GM19035 (cell line): Measurements from ENCODE around the gene DMKN.
A peak's percentile ranks its signal among the peaks of the same experiment; 100 is the strongest.
"Not testable (repeated sequence)": the region's sequence is repeated elsewhere in the genome, so short reads cannot be mapped to it uniquely, and the experiment has no call there.

Experiments used
- ATAC-seq: cut with Tn5 transposase; IDR thresholded peaks from one replicate; pipeline ENCODE4 v1.9.1; 2021; ENCODE audit not compliant: unreplicated experiment

Gene DMKN

DNA sequence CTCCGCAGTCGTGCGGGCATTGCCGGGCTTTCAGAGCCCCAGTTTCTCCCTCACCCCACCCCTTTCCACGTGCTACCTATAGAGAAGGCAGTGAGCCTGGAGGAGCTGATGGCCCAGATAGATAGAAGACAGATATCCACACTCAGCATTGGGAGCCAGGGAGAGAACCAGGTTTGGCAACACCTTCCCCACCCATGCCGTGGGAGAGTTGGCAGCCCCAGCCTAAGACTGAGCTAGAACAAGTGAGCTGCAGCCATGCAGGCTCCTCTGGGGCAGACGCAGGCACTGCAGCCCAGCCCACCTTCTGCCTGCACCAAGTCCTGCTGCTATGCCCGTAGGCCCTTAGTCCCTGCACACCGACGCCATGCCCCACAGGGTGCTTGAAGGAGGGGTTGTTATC is 12.8 kb downstream of the DMKN start:
- ATAC-seq: no peak

- ATAC-seq: no peak
Measured at GRCh38 chr19:35498984-35499527, 14.4 kb downstream of the DMKN start.

DNA sequence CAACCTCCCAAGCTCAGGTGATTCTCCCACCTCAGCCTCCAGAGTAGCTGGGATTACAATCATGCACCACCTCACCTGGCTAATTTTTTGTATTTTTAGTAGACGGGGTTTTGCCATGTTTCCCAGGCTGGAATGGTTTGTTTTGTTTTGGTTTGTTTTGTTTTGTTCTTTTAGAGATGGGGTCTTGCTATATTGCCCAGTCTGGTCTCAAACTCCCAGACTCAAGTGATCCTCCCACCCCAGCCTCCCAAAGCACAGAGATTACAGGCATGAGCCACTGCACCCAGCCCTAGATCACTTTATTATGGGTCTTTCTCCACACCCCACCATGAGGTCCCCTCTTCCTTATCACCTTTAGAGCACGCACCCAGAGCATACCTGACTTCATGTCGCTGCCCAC is 15.2 kb downstream of the DMKN start:
- no peak for ATAC-seq

GRCh38 chr19:35497406-35497805 is 16.0 kb downstream of the DMKN start:
- no peak for ATAC-seq

DNA sequence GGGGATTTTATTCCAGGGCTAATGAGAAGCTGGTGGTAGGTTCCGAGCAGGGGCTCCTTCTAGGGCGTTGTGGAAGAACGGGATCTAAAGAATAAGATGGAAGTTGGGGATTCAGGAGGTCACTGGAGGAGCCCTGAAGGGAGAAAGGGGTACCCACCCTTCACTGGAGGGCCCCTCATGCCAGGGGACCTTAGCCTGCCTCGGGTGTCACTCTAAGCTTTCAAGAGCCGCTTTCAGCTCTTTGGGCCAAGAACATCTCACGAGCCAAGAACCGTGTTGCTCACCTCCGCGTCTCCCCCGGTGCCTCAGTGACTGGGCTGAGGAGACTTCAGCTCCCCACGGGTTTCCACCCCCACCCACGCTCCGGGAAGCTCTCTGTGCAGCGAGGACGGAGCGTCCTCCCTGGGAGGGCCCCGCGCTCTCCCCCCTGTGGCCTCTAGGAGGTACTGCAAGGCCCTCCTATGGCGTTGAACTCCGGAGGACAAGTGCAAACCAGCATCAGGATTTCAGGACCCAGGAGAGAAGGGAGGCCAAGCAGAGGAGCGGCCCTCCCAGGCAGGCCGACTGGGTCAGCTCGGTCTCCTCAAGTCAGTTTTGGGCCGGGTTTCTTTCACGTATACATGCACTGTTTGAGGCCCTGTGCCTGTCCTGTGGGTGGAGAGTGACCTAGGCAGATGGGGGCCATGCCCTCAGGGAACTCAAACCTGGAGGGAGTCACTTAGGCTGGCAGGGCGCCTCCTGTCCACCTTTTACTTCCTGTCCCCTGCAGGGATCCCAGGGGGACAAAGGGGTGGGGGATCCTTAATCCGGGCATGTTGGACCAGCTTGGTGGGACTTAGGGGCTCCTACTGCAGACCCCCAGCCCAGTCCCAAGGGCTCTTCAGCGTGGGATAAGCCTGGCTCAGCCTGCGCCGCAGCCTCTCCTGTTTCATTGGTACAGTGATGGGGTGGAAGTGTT is 18.1 kb downstream of the DMKN start:
- no peak for ATAC-seq

DNA sequence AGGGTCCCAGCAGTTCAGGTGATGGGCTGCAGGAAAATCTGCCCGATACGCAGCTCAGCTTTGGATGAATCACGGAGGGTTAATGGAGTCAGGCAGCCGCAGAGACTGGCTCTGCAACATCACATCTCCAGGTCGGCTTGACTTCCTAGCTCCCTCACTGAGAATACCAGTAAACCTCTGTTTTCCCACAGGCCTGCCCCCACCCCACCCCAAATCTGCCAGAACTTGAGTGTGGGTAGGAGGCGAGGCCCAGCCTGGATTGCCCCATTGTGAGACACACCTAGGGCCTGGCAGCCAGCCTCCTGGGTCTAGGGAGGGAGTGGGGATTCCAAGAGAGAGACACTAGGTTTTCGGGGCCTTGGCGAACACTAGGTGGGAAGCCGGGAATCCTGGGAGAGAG is 19.5 kb downstream of the DMKN start:
- no peak for ATAC-seq

DNA sequence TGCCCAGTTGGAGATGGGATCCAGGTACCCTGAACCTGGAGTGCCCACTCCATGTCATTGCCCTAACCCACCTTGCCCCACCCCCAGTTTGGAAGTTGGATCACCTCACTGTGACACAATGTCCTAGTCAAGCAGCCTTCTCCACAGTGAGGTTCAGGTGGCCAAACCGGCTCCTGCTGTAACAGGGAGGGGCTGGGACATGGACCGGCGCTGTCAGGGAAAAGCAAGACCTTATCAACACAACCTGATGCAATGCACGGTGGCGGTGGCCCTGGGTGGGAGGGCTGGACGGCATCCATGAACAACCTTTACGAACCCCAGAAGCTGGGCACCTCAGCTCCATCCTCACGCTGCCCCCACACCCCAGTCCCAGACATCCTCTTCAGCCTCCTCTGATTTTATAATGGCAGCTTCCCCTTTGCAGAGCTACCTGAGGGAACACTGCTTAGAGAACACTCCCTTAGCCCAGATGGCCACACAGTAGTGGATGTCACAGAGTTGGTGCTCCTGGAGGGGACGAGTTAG is 21.6 kb downstream of the DMKN start:
- ATAC-seq: no peak

- no peak for ATAC-seq
Measured at GRCh38 chr19:35490364-35490763, 23.1 kb downstream of the DMKN start, which contains the start of gene KRTDAP. KRTDAP (minus strand) TSS chr19:35490464; CDS start chr19:35490442, 22 bp downstream.

- ATAC-seq: no peak
Measured at GRCh38 chr19:35488677-35489076, 24.8 kb downstream of the DMKN start.

DNA sequence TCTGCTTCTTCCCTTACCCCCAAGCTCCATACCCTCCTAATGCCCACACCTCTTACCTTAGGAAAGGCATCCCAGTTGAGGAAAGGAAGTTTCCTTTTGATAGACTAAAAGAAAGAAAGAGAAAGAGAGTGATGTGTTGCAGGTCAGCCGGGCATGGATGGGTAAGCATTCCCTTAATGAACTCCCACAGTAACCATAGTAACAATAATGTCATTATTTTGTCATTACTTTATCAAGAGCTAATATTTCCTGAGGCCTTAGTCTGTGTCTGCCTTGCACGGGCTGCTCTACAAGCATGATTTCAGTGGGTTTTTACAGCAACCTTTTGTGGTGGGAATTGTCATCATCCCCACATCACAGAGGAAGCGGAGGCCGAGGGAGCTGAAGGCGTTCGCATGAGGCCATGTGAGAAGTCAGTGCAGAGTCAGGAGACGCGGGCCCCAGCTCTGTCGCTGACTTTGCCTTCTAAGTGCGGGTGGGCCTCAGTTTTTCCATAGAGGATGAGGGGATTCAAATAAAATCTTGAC is 25.7 kb downstream of the DMKN start:
- ATAC-seq: no peak

DNA sequence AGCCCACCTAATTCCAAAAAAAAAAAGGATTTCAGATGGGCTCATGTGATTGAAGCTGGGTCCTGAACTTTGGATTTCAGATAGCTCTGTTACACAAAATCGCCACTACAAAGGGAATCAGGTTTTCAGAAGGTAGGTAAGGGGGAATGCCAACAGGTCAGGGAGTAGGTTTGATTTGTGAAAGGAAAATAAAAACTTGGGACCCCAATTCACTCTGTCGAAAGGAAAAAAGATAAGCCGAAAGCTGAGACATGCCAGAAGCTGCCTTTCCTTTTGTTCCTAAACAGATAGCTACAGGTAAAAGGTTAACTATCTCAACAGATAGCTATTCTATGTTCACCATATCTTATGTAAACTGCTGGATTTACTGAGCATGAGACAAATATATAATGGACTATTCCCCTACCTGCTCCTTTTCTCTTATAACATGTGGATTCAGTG is 27.2 kb downstream of the DMKN start:
- no peak for ATAC-seq

- peak; percentile 84 for ATAC-seq
Measured at GRCh38 chr19:35484252-35485036, 29.0 kb downstream of the DMKN start.

DNA sequence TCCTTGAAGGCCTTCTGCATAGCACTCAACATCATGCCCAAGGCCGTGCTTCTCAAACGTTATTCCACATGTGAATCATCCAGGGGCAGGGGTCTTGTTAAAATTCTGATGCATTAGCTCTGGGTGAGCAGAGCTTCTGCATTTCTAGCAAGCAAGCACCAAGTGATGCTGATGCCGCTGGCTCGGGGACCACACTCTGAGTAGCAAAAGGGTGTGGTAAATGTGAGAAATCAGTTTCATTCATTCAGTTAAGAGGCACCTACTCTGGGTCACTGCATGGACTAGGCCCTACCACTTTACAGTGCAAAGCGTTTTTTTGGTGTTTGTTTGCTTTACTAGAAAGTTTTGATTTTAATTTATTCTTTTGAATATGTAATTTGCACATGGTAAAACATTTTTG is 30.4 kb downstream of the DMKN start:
- no peak for ATAC-seq

DNA sequence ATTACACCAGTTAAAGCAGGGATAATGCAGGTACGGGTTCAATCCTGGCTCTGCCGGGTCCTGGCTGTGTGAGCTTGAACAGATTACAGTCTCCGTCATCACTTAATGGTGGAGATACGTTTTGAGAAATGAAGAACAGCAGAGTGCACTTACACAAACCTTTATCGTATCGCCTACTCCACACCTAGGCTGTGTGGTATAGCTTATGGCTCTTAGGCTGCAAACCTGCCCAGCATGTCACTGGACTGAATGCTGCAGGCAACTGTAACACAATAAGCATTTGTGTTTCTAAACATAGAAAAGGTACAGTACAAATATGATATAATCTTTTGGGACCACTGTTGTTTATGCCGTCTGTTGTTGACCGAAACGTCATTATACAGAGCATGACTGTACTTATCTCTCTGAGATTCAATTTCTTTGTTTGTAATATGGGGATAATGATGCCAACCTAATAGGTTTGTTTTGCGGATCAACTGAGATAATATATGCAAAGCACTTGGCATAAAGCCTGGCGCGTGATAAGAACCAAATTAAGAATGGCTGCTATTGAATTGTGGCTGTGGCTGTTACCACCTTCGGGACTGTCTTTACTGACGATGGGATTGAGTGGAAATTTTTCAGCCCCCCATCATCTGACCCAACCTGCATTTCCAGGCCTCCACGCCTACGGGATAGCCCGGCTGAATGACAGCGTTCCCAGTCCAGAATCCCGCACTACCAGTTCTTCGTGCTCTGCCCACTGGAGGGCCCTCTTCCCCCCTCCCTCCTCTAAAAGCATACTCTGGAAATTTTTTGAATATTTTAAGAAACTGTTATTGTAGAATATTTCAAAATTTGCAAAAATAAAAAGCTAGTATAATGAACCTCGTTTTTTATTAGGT is 34.4 kb downstream of the DMKN start:
- no peak for ATAC-seq

DNA sequence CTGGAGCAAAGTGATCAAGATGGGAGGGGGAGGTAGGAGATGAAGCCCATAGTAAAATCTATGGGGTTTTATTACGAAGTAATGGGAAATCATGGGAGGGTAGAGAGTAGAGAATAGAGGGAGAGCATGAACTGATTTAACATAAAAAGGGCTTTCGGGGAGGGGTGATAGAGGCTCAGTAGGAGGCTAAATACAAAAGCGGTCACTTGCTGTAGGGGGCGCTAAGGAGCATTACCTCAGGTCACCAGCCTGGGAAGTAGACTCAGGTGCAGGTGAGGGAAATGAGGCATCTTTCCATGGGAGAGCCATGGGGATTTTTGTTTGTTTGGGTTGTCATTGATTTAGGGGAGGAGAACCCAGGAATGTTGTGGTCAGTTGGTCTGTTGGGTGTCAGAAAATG is 37.3 kb downstream of the DMKN start:
- no peak for ATAC-seq

- ATAC-seq: not testable (repeated sequence)
Measured at GRCh38 chr19:35474594-35474993, 38.9 kb downstream of the DMKN start.

GRCh38 chr19:35474104-35474503 is 39.3 kb downstream of the DMKN start:
- no peak for ATAC-seq

GRCh38 chr19:35471946-35472345 is 41.5 kb downstream of the DMKN start:
- no peak for ATAC-seq

DNA sequence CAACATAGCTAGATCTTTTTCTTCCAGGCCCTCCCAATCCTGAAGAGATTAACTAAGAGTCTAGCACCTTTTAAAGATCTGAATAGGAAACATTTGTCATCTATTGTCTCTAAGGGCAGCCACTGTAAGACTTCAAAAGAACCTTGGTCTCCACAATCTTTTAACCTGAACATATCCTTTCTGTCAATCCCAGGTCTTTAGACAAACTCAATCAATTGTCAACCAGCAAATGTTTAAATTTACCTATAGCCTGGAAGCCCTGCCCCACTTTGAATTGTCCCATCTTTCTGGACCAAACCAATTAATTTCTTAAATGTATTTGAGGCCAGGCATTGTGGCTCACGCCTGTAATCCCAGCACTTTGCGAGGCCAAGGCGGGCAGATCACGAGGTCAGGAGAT is 42.4 kb downstream of the DMKN start:
- not testable (repeated sequence) for ATAC-seq

DNA sequence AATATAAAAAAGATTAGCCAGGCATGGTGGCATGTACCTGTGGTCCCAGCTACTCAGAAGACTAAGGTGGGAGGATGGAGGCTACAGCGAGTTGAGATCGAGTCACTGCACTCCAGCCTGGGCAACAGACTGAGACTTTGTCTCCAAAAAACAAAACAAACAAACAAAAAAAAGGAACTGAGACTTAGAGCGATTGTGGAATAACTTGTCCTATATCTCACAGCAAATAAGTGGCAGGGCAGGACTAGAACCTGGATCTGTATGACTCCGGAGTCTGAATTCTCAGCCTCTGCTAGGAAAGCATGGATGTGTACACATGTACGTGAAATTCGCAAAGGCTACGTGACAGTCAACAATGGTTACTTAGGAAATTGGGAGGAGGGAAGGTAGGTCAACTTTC is 43.3 kb downstream of the DMKN start:
- no peak for ATAC-seq
